Heart left ventricle (tissue), 16 donors: ENCODE measurements around the gene YEATS2. TPM values are rescaled to one million over a fixed set of nuclear protein-coding genes. Genes with fewer than 3 reads are reported as not detected.

Source experiments
- ATAC-seq, 4 donors: fragments of 200-7000 bp; cut with Tn5 transposase; one replicate each; pipeline ENCODE4 v1.9.1; 2020 to 2022; ENCODE audit warnings: moderate library complexity in 4 of 4, mild to moderate bottlenecking in 3 of 4, moderate number of reproducible peaks in 1 of 4
- DNase-seq, 5 donors: peaks; one replicate each; pipeline ENCODE4 v3.0.0-alpha.2; 2020
- H3K27ac ChIP-seq, 12 donors: fragments of 200-600 bp; sonication (generic) in 4 of 12; one replicate each; pipeline versions ENCODE4 v1.5.0 to v1.8.0; 2016 to 2022; ENCODE audit warnings: mild to moderate bottlenecking in 2 of 12
- H3K27me3 ChIP-seq, 9 donors: fragments of 200-600 bp; sonication (generic) in 2 of 9; one replicate each; pipeline versions ENCODE4 v1.5.1 to v1.8.0; 2016 to 2022; ENCODE audit warnings: mild to moderate bottlenecking in 3 of 9
- H3K36me3 ChIP-seq, 9 donors: fragments of 200-600 bp; sonication (generic) in 2 of 9; one replicate each; pipeline versions ENCODE4 v1.5.0 to v1.8.0; 2018 to 2022; ENCODE audit warnings: mild to moderate bottlenecking in 2 of 9
- H3K4me1 ChIP-seq, 12 donors: fragments of 200-600 bp; sonication (generic) in 4 of 12; one replicate each; pipeline versions ENCODE4 v1.5.0 to v1.8.0; 2016 to 2022; ENCODE audit warnings: mild to moderate bottlenecking in 3 of 12
- H3K4me3 ChIP-seq, 12 donors: fragments of 200-600 bp; sonication (generic) in 4 of 12; one replicate each; pipeline versions ENCODE4 v1.5.0 to v1.8.0; 2017 to 2022; ENCODE audit warnings: mild to moderate bottlenecking in 9 of 12, moderate library complexity in 4 of 12
- H3K9me3 ChIP-seq, 12 donors: fragments of 200-600 bp; sonication (generic) in 4 of 12; one replicate each; pipeline versions ENCODE4 v1.5.0 to v1.8.0; 2016 to 2022; ENCODE audit warnings: mild to moderate bottlenecking in 1 of 12
- CTCF ChIP-seq, 12 donors: fragments of 200-600 bp; sonication (generic) in 4 of 12; IDR thresholded peaks; one replicate each; pipeline versions ENCODE4 v1.5.0 to v1.8.0; 2018 to 2022; ENCODE audit warnings: antibody characterized with exemption in 12 of 12, mild to moderate bottlenecking in 5 of 12
- POLR2A ChIP-seq, 2 donors: fragments of 450-650 bp; IDR thresholded peaks; one replicate each; pipeline ENCODE4 v1.6.1; 2017; ENCODE audit warnings: antibody characterized with exemption in 2 of 2, mild to moderate bottlenecking in 2 of 2, moderate library complexity in 2 of 2
- WGBS, 4 donors: extraction: QIAGEN DNeasy Blood & Tissue Kit in 2 of 4; methylation state at CpG; one replicate each; pipeline versions ENCODE4 v1.1.5 to v1.1.7; 2013 to 2018; 5-methylcytosine and 5-hydroxymethylcytosine counted together
- intact Hi-C, 10 donors: fragments of 100-400 bp; cut with DNase I; formaldehyde crosslinking; loops; one replicate each; pipeline versions ENCODE4 v1.11.1 to v1.14.2; 2022
- polyA plus RNA-seq, 2 donors: library from polyadenylated mRNA; stranded (reverse); fragments of 200-250 nt; gene quantifications; one replicate each; pipeline ENCODE4 v1.2.3, GENCODE V29; 2013
- total RNA-seq, 9 donors: library from RNA; depleted of rRNA in 2 of 9; stranded (reverse); fragments of >200 nt in 2 of 9; fragmentation: NEBNext Ultra II Directional in 3 of 9; extraction: Animal tissue kit (Norgen Biotek cat#: 25700) in 3 of 9; gene quantifications; one replicate each; pipeline versions ENCODE4 v1.1.0 to v1.2.4, GENCODE V29; 2016 to 2023
- donor health status: ischemic (EF 13 %, LVEDD 7.1; RV severe dilation, severe dysfunction).
- donor health status: healthy with polysubstance abuse.
- donor health status: DM: no; HTN: yes; CAD: no.
- donor health status: DM: no; HTN: no; CAD: no.
- donor health status: ischemic (EF 25% LVEDD 6.9; RV normal size, moderate dysfunction).
- donor health status: ischemic (EF 25% LVEDD 5.7; RV mildly dilated, moderate dysfunction).
- donor health status: healthy.
- donor health status: DM: yes; HTN: yes; CAD: no.
- donor health status: ischemic (EF 35%, LVEDD 5.7; RV mildly dilated, moderate dysfunction).
- donor health status: nonischemic (EF 11% LVEDD 7.7; RV severe dilation, severe dysfunction).
- donor health status: DM: yes; HTN: yes; CAD: no.
- donor health status: PGD.
- donor health status: ischemic (EF 29% LVEDD 5.4; RV normal size, mild dysfunction).
- donor health status: nonischemic (EF 23%, LVEDD 6.1; RV moderate dilation, normal function).

Gene YEATS2
- total and polyA plus RNA-seq, 11 donors = 3.2 to 21.2 (median 9.8) TPM

GRCh38 chr3:183826448-183827250, 129.1 kb downstream of the YEATS2 start:
- intact Hi-C loops = loop anchor here in 1 of 10 donors (5.0 kb wide), 1 partner anchor 56 kb away; the partner anchor contains the start of gene PARL
- no peaks in the 10 kb centered on the region for H3K27me3 ChIP-seq
- no peak overlapping the region for H3K4me3 ChIP-seq
- H3K27ac ChIP-seq = peak overlapping the region in 1 of 12 donors; percentile 19
- ATAC-seq (peak; percentile 39 to 63 (median 40)), DNase-seq (peak in 1 of 5 donors; percentile 53)
- H3K9me3 ChIP-seq = no peaks in the 10 kb centered on the region
- TF ChIP-seq POLR2A (IDR thresholded peaks at IDR 0.05) = no peak
- TF ChIP-seq CTCF (IDR thresholded peaks at IDR 0.05) = no peak
- peaks cover 0 to 39% (median 29%) of the 10 kb centered on the region in 9 donors for H3K36me3 ChIP-seq
- H3K4me1 ChIP-seq = peaks cover 0 to 31% (median 13%) of the 10 kb centered on the region in 12 donors
- 79 to 91% (median 89%) methylated on average over 11 to 14 of the region's 14 CpGs for WGBS, 4 donors

GRCh38 chr3:183827809-183828537, 130.4 kb downstream of the YEATS2 start:
- DNase-seq (no peak), ATAC-seq (no peak)
- peaks cover 0 to 52% (median 43%) of the 10 kb centered on the region in 9 donors for H3K36me3 ChIP-seq
- WGBS, 4 donors = 68 to 76% (median 72%) methylated on average over 13 to 14 of the region's 14 CpGs
- H3K9me3 ChIP-seq = no peaks in the 10 kb centered on the region
- peaks cover 0 to 31% (median 13%) of the 10 kb centered on the region in 12 donors for H3K4me1 ChIP-seq
- TF ChIP-seq POLR2A (IDR thresholded peaks at IDR 0.05) = no peak
- TF ChIP-seq CTCF (IDR thresholded peaks at IDR 0.05) = no peak
- no peak overlapping the region for H3K4me3 ChIP-seq
- H3K27ac ChIP-seq = no peak overlapping the region
- intact Hi-C loops = loop anchor here in 1 of 10 donors (5.0 kb wide), 1 partner anchor 54 kb away; the partner anchor contains the start of gene PARL
- no peaks in the 10 kb centered on the region for H3K27me3 ChIP-seq

GRCh38 chr3:183828538-183828870, 130.9 kb downstream of the YEATS2 start:
- no peaks in the 10 kb centered on the region for H3K9me3 ChIP-seq
- 83 to 93% (median 92%) methylated on average over 7 of the region's 7 CpGs for WGBS, 4 donors

More at GRCh38 chr3:183828538-183828870, 130.9 kb downstream of the YEATS2 start:
- Histone ChIP-seq H3K4me3 (no peak overlapping the region), H3K4me1 (peaks cover 0 to 31% (median 13%) of the 10 kb centered on the region in 12 donors), H3K36me3 (peaks cover 0 to 58% (median 48%) of the 10 kb centered on the region in 9 donors), H3K27ac (no peak overlapping the region), H3K27me3 (no peaks in the 10 kb centered on the region)
- DNase-seq (no peak), ATAC-seq (no peak)
- intact Hi-C loops = loop anchor here in 1 of 10 donors (5.0 kb wide), 1 partner anchor 54 kb away; the partner anchor contains the start of gene PARL
- TF ChIP-seq CTCF (IDR thresholded peaks at IDR 0.05) = no peak
- no peak for TF ChIP-seq POLR2A (IDR thresholded peaks at IDR 0.05)
